NCI-H748 treated with DMSO at 0.1 percent for 48 hours (cell line): Measurements from ENCODE around the gene GALNTL6.

Experiments used
- DNase-seq: peaks from one replicate; lab custom pipeline; 2025; lab: John Stamatoyannopoulos, UW

Gene GALNTL6

GRCh38 chr4:172207886-172208285 is 394.7 kb downstream of the GALNTL6 start:
- DNase-seq, result no peak

DNA sequence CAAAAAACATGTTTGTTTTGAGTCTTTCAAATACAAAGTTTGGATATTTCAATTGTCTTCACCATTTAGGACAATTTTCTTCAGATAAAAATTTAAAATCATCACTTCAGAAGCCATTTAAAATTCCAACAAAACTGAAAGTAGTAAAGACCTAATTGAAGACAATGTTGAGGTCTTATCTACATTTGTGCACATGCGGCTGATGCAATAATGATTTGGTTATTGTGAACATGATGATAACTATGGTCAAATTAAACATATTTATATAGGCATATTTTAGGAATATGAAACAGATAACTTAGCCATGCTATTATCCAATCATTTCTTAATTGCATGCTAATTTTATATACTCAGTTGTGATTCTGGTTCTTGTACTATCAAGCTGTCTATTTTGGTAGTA is 407.5 kb downstream of the GALNTL6 start:
- no peak for DNase-seq

- no peak for DNase-seq
Measured at GRCh38 chr4:172225457-172225856, 412.3 kb downstream of the GALNTL6 start.

GRCh38 chr4:172232966-172233365 is 419.8 kb downstream of the GALNTL6 start:
- no peak for DNase-seq

DNA sequence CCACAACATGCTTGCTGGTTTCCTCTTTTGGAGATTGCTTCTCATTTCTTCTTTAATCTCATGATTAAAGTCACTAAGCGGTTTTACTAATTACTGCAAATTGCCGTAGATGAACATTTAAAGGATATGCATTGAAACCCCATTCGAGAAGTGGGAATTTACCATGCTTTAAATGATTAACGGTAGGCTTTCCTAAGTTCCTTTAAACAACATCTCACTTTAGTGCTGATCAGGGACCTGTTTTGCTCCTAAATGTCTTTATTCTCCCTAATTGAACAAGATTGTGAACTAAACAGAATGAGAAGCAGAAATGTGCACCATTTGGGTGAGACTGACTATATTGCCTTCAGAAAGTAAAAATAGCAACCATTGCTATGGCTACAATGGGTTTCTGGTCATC is 430.3 kb downstream of the GALNTL6 start:
- no peak for DNase-seq

GRCh38 chr4:172245516-172245915 is 432.3 kb downstream of the GALNTL6 start:
- no peak for DNase-seq

- no peak for DNase-seq
Measured at GRCh38 chr4:172253409-172253808, 440.2 kb downstream of the GALNTL6 start.

- DNase-seq, result no peak
Measured at GRCh38 chr4:172256820-172257219, 443.6 kb downstream of the GALNTL6 start.

GRCh38 chr4:172270397-172270796 is 457.2 kb downstream of the GALNTL6 start:
- DNase-seq, result peak; percentile 58

DNA sequence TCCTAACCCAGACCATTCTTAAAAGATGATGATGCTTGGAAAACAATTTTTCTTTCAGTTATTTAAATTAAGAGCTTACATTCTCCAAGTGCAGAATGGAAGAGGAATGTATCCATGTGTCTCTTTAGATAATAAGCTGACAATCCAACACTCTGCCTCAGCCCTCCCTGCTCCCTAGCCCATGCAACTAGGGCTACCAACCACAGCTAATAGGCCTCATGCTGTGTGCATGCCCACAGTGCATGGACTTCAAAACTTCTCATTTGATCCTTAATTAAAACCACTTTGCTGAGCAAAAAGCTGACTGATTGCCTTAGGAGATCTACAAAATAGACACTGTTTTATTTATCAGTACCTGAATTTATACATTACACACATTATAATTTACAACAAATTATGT is 473.9 kb downstream of the GALNTL6 start:
- DNase-seq, result no peak

GRCh38 chr4:172305698-172306097 is 492.5 kb downstream of the GALNTL6 start:
- no peak for DNase-seq

DNA sequence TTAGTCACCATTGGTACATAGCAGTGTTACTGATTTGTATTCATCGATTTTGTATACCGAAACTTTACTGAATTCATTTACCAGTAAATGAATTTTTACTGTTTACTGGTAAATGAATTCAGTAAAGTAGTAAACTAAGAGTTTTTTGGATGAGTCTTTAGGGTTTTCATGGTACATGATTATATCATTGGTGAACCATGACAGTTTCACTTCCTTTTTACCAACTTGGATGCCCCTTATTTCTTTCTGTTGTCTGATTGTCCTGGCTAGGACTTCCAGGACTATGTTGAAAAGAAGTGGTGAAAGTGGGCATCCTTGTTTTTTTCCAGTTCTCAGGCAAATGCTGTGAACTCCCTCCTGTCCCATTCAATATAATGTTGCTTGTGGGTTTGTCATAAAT is 494.9 kb downstream of the GALNTL6 start:
- no peak for DNase-seq

- DNase-seq, result no peak
Measured at GRCh38 chr4:172311682-172312081, 498.5 kb downstream of the GALNTL6 start.

- no peak for DNase-seq
Measured at GRCh38 chr4:172323288-172323687, 510.1 kb downstream of the GALNTL6 start.

GRCh38 chr4:172344308-172344938 is 531.2 kb downstream of the GALNTL6 start:
- DNase-seq, result no peak

- no peak for DNase-seq
Measured at GRCh38 chr4:172348426-172348825, 535.2 kb downstream of the GALNTL6 start.

DNA sequence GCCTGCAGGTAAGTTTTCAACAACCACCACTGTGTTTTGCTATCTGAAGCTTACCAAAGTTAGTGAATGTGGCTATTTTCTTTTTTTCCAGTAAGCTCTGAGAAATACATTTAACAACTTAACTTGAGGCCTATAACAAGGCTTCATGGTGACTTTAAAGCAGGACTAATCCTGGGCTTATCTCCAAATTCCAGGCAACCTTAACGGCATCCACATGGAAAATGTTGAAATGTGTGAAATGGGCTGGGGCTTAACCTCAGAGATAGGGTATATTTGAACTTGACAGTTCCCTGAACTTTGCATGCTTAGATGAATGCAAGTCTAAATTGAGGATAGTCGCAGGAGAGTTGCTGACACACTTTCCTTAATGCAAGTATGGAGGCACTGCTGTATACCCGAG is 539.2 kb downstream of the GALNTL6 start:
- DNase-seq, result no peak

- DNase-seq, result no peak
Measured at GRCh38 chr4:172356016-172356415, 542.8 kb downstream of the GALNTL6 start.

GRCh38 chr4:172357006-172357540 is 543.9 kb downstream of the GALNTL6 start:
- DNase-seq, result no peak

DNA sequence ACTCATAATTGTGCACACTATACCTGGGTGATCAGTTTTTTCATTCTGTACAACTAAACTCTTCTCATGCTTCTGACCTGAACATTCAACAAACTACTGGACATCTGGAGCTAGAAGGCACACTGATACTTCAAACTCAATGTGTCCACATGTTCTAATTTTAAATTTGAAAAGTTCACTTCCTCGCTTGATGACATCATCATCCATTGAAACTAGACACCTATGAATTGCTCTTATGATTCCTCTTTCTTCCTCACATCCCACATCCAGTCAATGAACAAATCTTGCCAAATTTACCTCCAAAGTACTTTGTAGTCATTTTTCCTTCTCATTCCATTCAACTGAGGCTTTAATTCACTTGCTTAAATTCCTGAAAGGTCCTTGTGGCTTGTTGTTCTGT is 549.4 kb downstream of the GALNTL6 start:
- no peak for DNase-seq

- DNase-seq, result no peak
Measured at GRCh38 chr4:172369471-172369959, 556.3 kb downstream of the GALNTL6 start.

DNA sequence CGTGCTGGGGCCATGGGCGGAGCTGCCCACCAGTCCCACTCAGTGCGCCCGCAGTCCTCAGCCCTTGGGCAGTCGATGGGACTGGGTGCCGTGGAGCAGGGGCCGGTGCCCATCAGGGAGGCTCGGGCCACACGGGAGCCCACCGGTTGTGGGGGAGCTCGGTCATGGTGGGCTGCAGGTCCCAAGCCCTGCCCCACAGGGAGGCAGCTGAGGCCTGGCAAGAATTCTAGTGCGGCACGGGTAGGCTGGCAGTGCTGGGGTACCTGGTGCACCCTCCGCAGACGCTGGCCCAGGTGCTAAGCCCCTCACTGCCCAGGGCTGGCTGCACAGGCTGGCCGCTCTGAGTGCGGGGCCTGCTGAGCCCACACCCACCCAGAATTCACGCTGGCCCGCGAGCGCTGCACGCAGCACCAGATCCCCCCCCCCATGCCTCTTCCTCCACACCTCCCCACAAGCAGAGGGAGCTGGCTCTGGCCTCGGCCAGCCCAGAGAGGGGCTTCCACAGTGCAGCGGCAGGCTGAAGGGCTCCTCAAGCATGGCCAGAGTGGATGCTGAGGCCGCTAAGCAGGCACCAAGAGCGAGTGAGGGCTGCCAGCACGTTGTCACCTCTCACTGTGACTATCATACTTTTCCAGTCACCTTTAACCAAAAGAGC is 564.4 kb downstream of the GALNTL6 start:
- DNase-seq, result no peak

- no peak for DNase-seq
Measured at GRCh38 chr4:172379834-172380233, 566.6 kb downstream of the GALNTL6 start.

DNA sequence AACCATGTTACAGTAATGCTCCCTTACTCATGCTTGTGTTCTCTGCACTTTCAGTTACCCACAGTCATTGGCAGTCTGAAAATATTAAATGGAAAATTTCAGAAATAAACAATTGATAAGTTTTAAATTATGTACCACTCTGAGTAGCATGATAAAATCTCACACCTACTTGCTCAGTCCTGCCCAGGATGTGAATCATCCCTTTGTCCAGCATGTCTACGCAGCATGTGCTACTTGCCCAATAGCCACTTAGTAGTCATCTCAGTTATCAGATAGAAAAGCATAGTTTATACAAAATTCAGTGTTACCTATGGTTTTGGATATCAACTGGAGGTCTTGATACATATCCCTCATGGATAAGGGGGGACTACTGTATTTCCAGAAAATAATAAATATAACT is 577.1 kb downstream of the GALNTL6 start:
- DNase-seq, result no peak
